Central memory CD8-positive, alpha-beta T cell (primary cell): ENCODE data around the gene TBC1D22A.
A peak's percentile ranks its signal among the peaks of the same experiment; 100 is the strongest.

Source experiments
- ATAC-seq: fragments of 150-1000 bp; cut with Tn5 transposase; replicated peaks from 2 replicates; pipeline ENCODE4 v1.10.0; 2022; ENCODE audit warnings: mild to moderate bottlenecking, moderate FRiP score, moderate number of reproducible peaks; ENCODE audit not compliant: poor library complexity, severe bottlenecking; ENCODE audit errors: extremely low read depth
- DNase-seq, 2 donors: peaks; one replicate each; pipeline ENCODE4 v3.0.0; 2021; ENCODE audit warnings: low spot score in 2 of 2
- H3K27ac Mint-ChIP-seq: one replicate; pipeline ENCODE4 v1.8.0; 2022; ENCODE audit warnings: low read depth, mild to moderate bottlenecking, moderate library complexity, mixed read lengths
- H3K27me3 Mint-ChIP-seq: one replicate; pipeline ENCODE4 v1.8.0; 2022; ENCODE audit warnings: mixed read lengths
- H3K36me3 Mint-ChIP-seq: one replicate; pipeline ENCODE4 v1.8.0; 2022; ENCODE audit warnings: mild to moderate bottlenecking, moderate library complexity, mixed read lengths; ENCODE audit not compliant: insufficient read depth
- H3K4me1 Mint-ChIP-seq: one replicate; pipeline ENCODE4 v1.8.0; 2022; ENCODE audit warnings: mixed read lengths
- H3K4me3 Mint-ChIP-seq: one replicate; pipeline ENCODE4 v1.8.0; 2022; ENCODE audit warnings: mild to moderate bottlenecking, moderate library complexity, mixed read lengths
- H3K9me3 Mint-ChIP-seq: one replicate; pipeline ENCODE4 v1.8.0; 2022; ENCODE audit warnings: mixed read lengths

TBC1D22A gene

GRCh38 chr22:46894851-46895640 is 132.6 kb downstream of the TBC1D22A start:
- ATAC-seq (no peak), DNase-seq (no peak)
- peaks cover 22% of the 10 kb centered on the region for H3K4me1 Mint-ChIP-seq
- peak overlapping the region; percentile 45 for H3K27ac Mint-ChIP-seq
- peaks cover 31% of the 10 kb centered on the region for H3K36me3 Mint-ChIP-seq
- no peak overlapping the region for H3K4me3 Mint-ChIP-seq
- H3K9me3 Mint-ChIP-seq: no peaks in the 10 kb centered on the region
- H3K27me3 Mint-ChIP-seq: no peaks in the 10 kb centered on the region

GRCh38 chr22:46895753-46896152 is 133.3 kb downstream of the TBC1D22A start:
- Mint-ChIP-seq H3K27ac (peak overlapping the region; percentile 45), H3K4me3 (no peak overlapping the region), H3K27me3 (no peaks in the 10 kb centered on the region), H3K36me3 (peaks cover 31% of the 10 kb centered on the region), H3K4me1 (peaks cover 22% of the 10 kb centered on the region), H3K9me3 (no peaks in the 10 kb centered on the region)
- ATAC-seq (no peak), DNase-seq (no peak)

GRCh38 chr22:46896166-46896565 is 133.7 kb downstream of the TBC1D22A start:
- no peaks in the 10 kb centered on the region for H3K9me3 Mint-ChIP-seq
- H3K4me3 Mint-ChIP-seq: no peak overlapping the region
- no peaks in the 10 kb centered on the region for H3K27me3 Mint-ChIP-seq
- DNase-seq (no peak), ATAC-seq (no peak)
- H3K4me1 Mint-ChIP-seq: peaks cover 25% of the 10 kb centered on the region
- peak overlapping the region; percentile 3 for H3K27ac Mint-ChIP-seq
- peaks cover 29% of the 10 kb centered on the region for H3K36me3 Mint-ChIP-seq

- H3K9me3 Mint-ChIP-seq: no peaks in the 10 kb centered on the region
Measured at GRCh38 chr22:46896568-46897245, 134.3 kb downstream of the TBC1D22A start.

GRCh38 chr22:46897246-46897623 is 134.8 kb downstream of the TBC1D22A start:
- ATAC-seq: no peak
- DNase-seq: no peak
- no peaks in the 10 kb centered on the region for H3K27me3 Mint-ChIP-seq
- peak overlapping the region; percentile 6 for H3K27ac Mint-ChIP-seq
- H3K9me3 Mint-ChIP-seq: no peaks in the 10 kb centered on the region
- H3K36me3 Mint-ChIP-seq: peaks cover 27% of the 10 kb centered on the region
- H3K4me1 Mint-ChIP-seq: peaks cover 30% of the 10 kb centered on the region
- H3K4me3 Mint-ChIP-seq: no peak overlapping the region

More at GRCh38 chr22:46896568-46897245, 134.3 kb downstream of the TBC1D22A start:
- H3K27ac Mint-ChIP-seq: peak overlapping the region; percentile 3
- H3K4me3 Mint-ChIP-seq: no peak overlapping the region
- peaks cover 30% of the 10 kb centered on the region for H3K4me1 Mint-ChIP-seq
- no peak for ATAC-seq
- peaks cover 28% of the 10 kb centered on the region for H3K36me3 Mint-ChIP-seq
- no peaks in the 10 kb centered on the region for H3K27me3 Mint-ChIP-seq
- no peak for DNase-seq

- Mint-ChIP-seq H3K4me1 (peaks cover 30% of the 10 kb centered on the region), H3K27me3 (no peaks in the 10 kb centered on the region), H3K36me3 (peaks cover 15% of the 10 kb centered on the region), H3K27ac (no peak overlapping the region), H3K9me3 (no peaks in the 10 kb centered on the region), H3K4me3 (no peak overlapping the region)
- DNase-seq: no peak
- ATAC-seq: no peak
Measured at GRCh38 chr22:46900549-46900948, 138.1 kb downstream of the TBC1D22A start.

GRCh38 chr22:46902436-46902835 is 140.0 kb downstream of the TBC1D22A start:
- no peak for ATAC-seq
- Mint-ChIP-seq H3K27ac (no peak overlapping the region), H3K36me3 (peaks cover 2% of the 10 kb centered on the region), H3K27me3 (no peaks in the 10 kb centered on the region), H3K4me1 (peaks cover 16% of the 10 kb centered on the region), H3K4me3 (no peak overlapping the region), H3K9me3 (no peaks in the 10 kb centered on the region)
- DNase-seq: no peak

GRCh38 chr22:46902998-46903916 is 140.8 kb downstream of the TBC1D22A start:
- ATAC-seq: no peak
- H3K4me1 Mint-ChIP-seq: peaks cover 21% of the 10 kb centered on the region
- H3K36me3 Mint-ChIP-seq: peaks cover 2% of the 10 kb centered on the region
- no peak overlapping the region for H3K4me3 Mint-ChIP-seq
- no peaks in the 10 kb centered on the region for H3K9me3 Mint-ChIP-seq
- H3K27ac Mint-ChIP-seq: no peak overlapping the region
- no peak for DNase-seq
- no peaks in the 10 kb centered on the region for H3K27me3 Mint-ChIP-seq

GRCh38 chr22:46905415-46905814 is 143.0 kb downstream of the TBC1D22A start:
- Mint-ChIP-seq H3K4me3 (no peak overlapping the region), H3K27me3 (no peaks in the 10 kb centered on the region), H3K4me1 (peaks cover 23% of the 10 kb centered on the region), H3K9me3 (no peaks in the 10 kb centered on the region), H3K36me3 (peaks cover 4% of the 10 kb centered on the region), H3K27ac (peak overlapping the region; percentile 22)
- no peak for ATAC-seq
- no peak for DNase-seq

- Mint-ChIP-seq H3K9me3 (no peaks in the 10 kb centered on the region), H3K36me3 (peaks cover 4% of the 10 kb centered on the region)
Measured at GRCh38 chr22:46905834-46906233, 143.4 kb downstream of the TBC1D22A start.

GRCh38 chr22:46906326-46907045 is 144.0 kb downstream of the TBC1D22A start:
- ATAC-seq (no peak), DNase-seq (no peak)
- Mint-ChIP-seq H3K27ac (peak overlapping the region; percentile 22), H3K4me3 (no peak overlapping the region), H3K36me3 (peaks cover 4% of the 10 kb centered on the region), H3K9me3 (no peaks in the 10 kb centered on the region), H3K4me1 (peaks cover 21% of the 10 kb centered on the region), H3K27me3 (no peaks in the 10 kb centered on the region)

More at GRCh38 chr22:46905834-46906233, 143.4 kb downstream of the TBC1D22A start:
- ATAC-seq: no peak
- H3K27me3 Mint-ChIP-seq: no peaks in the 10 kb centered on the region
- H3K4me1 Mint-ChIP-seq: peaks cover 27% of the 10 kb centered on the region
- H3K27ac Mint-ChIP-seq: peak overlapping the region; percentile 22
- no peak overlapping the region for H3K4me3 Mint-ChIP-seq
- no peak for DNase-seq
